Measurements from ENCODE around the gene CYP1A2.

GRCh38 chr15:74784426-74785193, 36.0 kb downstream of the CYP1A2 start:
- TF ChIP-seq ELF1 (IDR thresholded peaks at IDR 0.05) (no peak), POLR2AphosphoS5 (IDR thresholded peaks at IDR 0.05; ENCODE audit: low read depth, low read length) (no peak), SMC3 (IDR thresholded peaks at IDR 0.05; ENCODE audit: low read depth, low read length) (no peak), CTCF (IDR thresholded peaks at IDR 0.05) (0 out of 2 replicates have a peak, but pooled peaks have one; percentile 11), TEAD4 (IDR thresholded peaks at IDR 0.05; ENCODE audit: borderline replicate concordance, insufficient read depth) (no peak), GABPA (IDR thresholded peaks at IDR 0.05; ENCODE audit: low read depth) (no peak), EP300 (IDR thresholded peaks at IDR 0.05; ENCODE audit: borderline replicate concordance in 1 of 2, low read depth in 1 of 2, low read length in 1 of 2) (no peak), REST (IDR thresholded peaks at IDR 0.05; ENCODE audit: low read depth, low read length) (no peak), CHD2 (IDR thresholded peaks at IDR 0.05; ENCODE audit: low read length, partially characterized antibody) (no peak), FOXJ3 (CRISPR knock-in tag; IDR thresholded peaks at IDR 0.05) (no peak), RAD21 (IDR thresholded peaks at IDR 0.05; ENCODE audit: low read length) (no peak), NRF1 (IDR thresholded peaks at IDR 0.05; ENCODE audit: low read depth, low read length) (no peak), FOSL2 (IDR thresholded peaks at IDR 0.05; ENCODE audit: borderline replicate concordance, low read depth) (no peak)

Data from SK-N-SH (cell line).